ENCODE data around the gene FAM168B. TPM values are rescaled to one million over a fixed set of nuclear protein-coding genes. Genes with fewer than 3 reads are reported as not detected.
"Not testable (repeated sequence)": the region's sequence is repeated elsewhere in the genome, so short reads cannot be mapped to it uniquely, and the experiment has no call there.

FAM168B gene
- total and polyA plus RNA-seq, 8 donors, result 11.0 to 37.2 (median 31.7) TPM

DNA sequence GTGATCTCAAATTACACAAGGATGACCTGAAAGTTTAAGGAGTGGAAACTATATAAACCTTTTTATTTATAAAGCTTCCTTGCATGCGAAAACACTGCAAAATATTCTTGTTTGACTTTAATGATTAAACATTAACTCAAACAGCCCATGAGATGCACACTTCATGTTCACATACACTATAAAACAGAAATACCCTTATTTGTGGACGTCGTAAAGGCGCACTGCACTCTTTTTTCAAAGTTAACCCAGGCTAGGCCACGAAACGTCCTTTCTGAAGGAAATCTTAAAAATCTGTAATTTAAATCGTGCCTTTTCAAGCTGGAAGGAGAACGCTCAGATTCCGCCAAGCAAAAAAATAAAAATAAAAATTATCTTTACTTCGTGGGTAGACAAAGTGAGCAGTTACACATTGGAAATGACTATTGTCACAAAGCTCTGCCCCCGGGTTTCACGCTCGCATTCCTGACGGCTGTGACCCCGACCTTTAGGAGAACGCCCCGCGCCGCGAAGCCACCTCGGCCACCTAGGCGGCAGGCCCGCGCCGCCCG, 728 bp downstream of the FAM168B start:
- no peaks in the 10 kb centered on the region for H3K9me3 ChIP-seq
- H3K4me3 ChIP-seq, result peak overlapping the region; percentile 65 to 85 (median 76)
- TF ChIP-seq CTCF (IDR thresholded peaks at IDR 0.05), result no peak
- ATAC-seq (no peak), DNase-seq (no peak), FAIRE-seq (peak; percentile 65)
- no peaks in the 10 kb centered on the region for H3K27me3 ChIP-seq
- 1% methylated on average over 26 of the region's 26 CpGs for WGBS, 2 donors
- H3K36me3 ChIP-seq, result peaks cover 0 to 10% (median 3%) of the 10 kb centered on the region in 3 donors
- H3K4me1 ChIP-seq, result peaks cover 0 to 18% (median 0%) of the 10 kb centered on the region in 3 donors
- H3K27ac ChIP-seq, result peak overlapping the region; percentile 81 to 98 (median 97)
- intact Hi-C loops (cut with DNase I), result no loop called here

- FAIRE-seq, result no peak
- Histone ChIP-seq H3K27ac (no peak overlapping the region), H3K27me3 (no peaks in the 10 kb centered on the region), H3K36me3 (peaks cover 0 to 32% (median 10%) of the 10 kb centered on the region in 3 donors), H3K4me3 (no peak overlapping the region), H3K9me3 (no peaks in the 10 kb centered on the region), H3K4me1 (no peaks in the 10 kb centered on the region)
- DNase-seq, result no peak
- 67 to 79% methylated on average over 2 of the region's 2 CpGs for WGBS, 2 donors
- intact Hi-C loops (cut with DNase I), result no loop called here
- no peak for TF ChIP-seq CTCF (IDR thresholded peaks at IDR 0.05)
- ATAC-seq, result peak in 1 of 4 donors; percentile 42
Observed at GRCh38 chr2:131085646-131086045, 7.6 kb downstream of the FAM168B start.

DNA sequence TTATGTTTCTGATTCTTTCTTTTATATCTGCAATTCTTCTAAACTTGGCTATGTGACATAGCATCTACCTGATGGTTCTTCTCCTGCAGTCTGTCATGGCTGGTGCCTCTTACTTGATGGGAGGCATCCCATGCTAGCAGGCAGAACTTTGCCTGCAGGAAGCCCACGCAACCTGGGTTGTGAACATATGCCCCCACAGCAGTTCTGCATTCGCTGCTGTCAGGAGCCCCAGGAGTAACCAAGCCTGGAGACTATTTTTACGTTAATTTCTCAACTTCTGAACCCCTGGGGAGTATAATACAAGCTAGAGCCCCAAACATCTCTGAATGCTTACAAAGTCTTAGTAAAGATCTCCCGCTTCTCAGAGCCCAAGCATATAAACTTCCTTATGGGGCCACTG, 12.1 kb downstream of the FAM168B start:
- Histone ChIP-seq H3K4me1 (peaks cover 0 to 6% (median 0%) of the 10 kb centered on the region in 3 donors), H3K36me3 (peaks cover 0 to 34% (median 7%) of the 10 kb centered on the region in 3 donors), H3K27me3 (no peaks in the 10 kb centered on the region), H3K27ac (no peak overlapping the region), H3K4me3 (no peak overlapping the region), H3K9me3 (no peaks in the 10 kb centered on the region)
- intact Hi-C loops (cut with DNase I), result no loop called here
- FAIRE-seq (no peak), DNase-seq (no peak), ATAC-seq (no peak)
- WGBS, 2 donors, result 95 to 99% methylated on average over 4 of the region's 4 CpGs
- TF ChIP-seq CTCF (IDR thresholded peaks at IDR 0.05), result no peak

GRCh38 chr2:131079931-131080330, 13.3 kb downstream of the FAM168B start:
- H3K27ac ChIP-seq; intact Hi-C loops (cut with DNase I); FAIRE-seq; H3K4me3 ChIP-seq; DNase-seq; ATAC-seq; H3K27me3 ChIP-seq; H3K9me3 ChIP-seq: not testable (repeated sequence)
- Histone ChIP-seq H3K36me3 (peaks cover 0 to 34% (median 12%) of the 10 kb centered on the region in 3 donors), H3K4me1 (peaks cover under 1 to 14% (median under 1%) of the 10 kb centered on the region in 3 donors)
- WGBS, 2 donors, result 91 to 95% methylated on average over 6 of the region's 6 CpGs

DNA sequence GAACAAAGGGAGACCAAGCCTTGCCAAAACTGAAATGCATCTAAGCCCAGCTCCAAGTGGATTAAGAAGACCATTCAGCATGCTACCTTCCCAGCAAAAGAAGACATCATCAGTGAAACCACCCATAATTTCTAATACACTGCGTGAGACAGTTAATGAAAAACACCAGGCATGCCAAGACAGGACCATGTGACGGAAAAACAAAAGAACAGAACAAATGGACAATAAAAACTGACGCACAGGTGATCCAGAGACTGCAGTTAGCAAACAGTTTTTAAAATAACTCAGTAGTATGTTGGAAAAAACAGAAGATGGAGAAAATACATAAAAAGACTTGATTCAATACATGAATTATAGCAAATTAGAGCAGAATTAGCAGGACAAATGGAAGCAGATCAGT, 15.3 kb downstream of the FAM168B start:
- Histone ChIP-seq H3K4me1 (peaks cover 6 to 19% (median 7%) of the 10 kb centered on the region in 3 donors), H3K9me3 (no peaks in the 10 kb centered on the region), H3K4me3 (no peak overlapping the region), H3K36me3 (peaks cover 0 to 34% (median 12%) of the 10 kb centered on the region in 3 donors), H3K27me3 (no peaks in the 10 kb centered on the region), H3K27ac (no peak overlapping the region)
- WGBS, 2 donors, result 64 to 66% methylated on average over 3 of the region's 3 CpGs
- FAIRE-seq (no peak), ATAC-seq (no peak), DNase-seq (no peak)
- intact Hi-C loops (cut with DNase I), result no loop called here
- no peak for TF ChIP-seq CTCF (IDR thresholded peaks at IDR 0.05)
